ENCODE results near the gene ICE2. TPM values are rescaled to one million over a fixed set of nuclear protein-coding genes. Genes with fewer than 3 reads are reported as not detected.

The ICE2 gene
- total and polyA plus RNA-seq, 4 donors = 7.1 to 62.0 (median 26.0) TPM

- no peaks in the 10 kb centered on the region for H3K9me3 ChIP-seq (ENCODE audit: control insufficient read depth, low read length)
- DNase-seq (no peak), ATAC-seq (ENCODE audit: low FRiP score) (no peak)
- H3K36me3 ChIP-seq (ENCODE audit: control insufficient read depth in 1 of 2, insufficient read depth in 2 of 2, low read length in 1 of 2) = peaks cover 3% of the 10 kb centered on the region in 2 donors
- H3K27ac ChIP-seq (ENCODE audit: low read depth in 1 of 2, low read length in 2 of 2) = no peak overlapping the region
- intact Hi-C loops (cut with DNase I) = loop anchor here in 1 of 2 donors (10.0 kb wide), 1 partner anchor 1325 kb away; no protein-coding TSS in a partner anchor
- no peak overlapping the region for H3K4me3 ChIP-seq (ENCODE audit: low read length in 2 of 2)
- 76 to 77% methylated on average over 3 of the region's 3 CpGs for WGBS, 2 donors
- no peaks in the 10 kb centered on the region for H3K27me3 ChIP-seq (ENCODE audit: control insufficient read depth in 1 of 2, insufficient read depth in 2 of 2, low read length in 1 of 2)
- H3K4me1 ChIP-seq (ENCODE audit: control insufficient read depth in 1 of 2, insufficient read depth in 2 of 2, low read length in 2 of 2) = no peaks in the 10 kb centered on the region
These were observed 30.5 kb upstream of the ICE2 start for GRCh38 chr15:60509470-60509869.

- Histone ChIP-seq H3K4me3 (ENCODE audit: low read length in 2 of 2) (no peak overlapping the region), H3K4me1 (ENCODE audit: control insufficient read depth in 1 of 2, insufficient read depth in 2 of 2, low read length in 2 of 2) (no peaks in the 10 kb centered on the region), H3K27me3 (ENCODE audit: control insufficient read depth in 1 of 2, insufficient read depth in 2 of 2, low read length in 1 of 2) (no peaks in the 10 kb centered on the region), H3K27ac (ENCODE audit: low read depth in 1 of 2, low read length in 2 of 2) (no peak overlapping the region), H3K9me3 (ENCODE audit: control insufficient read depth, low read length) (no peaks in the 10 kb centered on the region), H3K36me3 (ENCODE audit: control insufficient read depth in 1 of 2, insufficient read depth in 2 of 2, low read length in 1 of 2) (peaks cover 0 to 3% of the 10 kb centered on the region in 2 donors)
- DNase-seq = no peak
- 87 to 91% methylated on average over 4 of the region's 4 CpGs for WGBS, 2 donors
- no peak for ATAC-seq (ENCODE audit: low FRiP score)
- intact Hi-C loops (cut with DNase I) = loop anchor here in 1 of 2 donors (10.0 kb wide), 1 partner anchor 1326 kb away; no protein-coding TSS in a partner anchor
These were observed 29.5 kb upstream of the ICE2 start for GRCh38 chr15:60508442-60508841.

DNA sequence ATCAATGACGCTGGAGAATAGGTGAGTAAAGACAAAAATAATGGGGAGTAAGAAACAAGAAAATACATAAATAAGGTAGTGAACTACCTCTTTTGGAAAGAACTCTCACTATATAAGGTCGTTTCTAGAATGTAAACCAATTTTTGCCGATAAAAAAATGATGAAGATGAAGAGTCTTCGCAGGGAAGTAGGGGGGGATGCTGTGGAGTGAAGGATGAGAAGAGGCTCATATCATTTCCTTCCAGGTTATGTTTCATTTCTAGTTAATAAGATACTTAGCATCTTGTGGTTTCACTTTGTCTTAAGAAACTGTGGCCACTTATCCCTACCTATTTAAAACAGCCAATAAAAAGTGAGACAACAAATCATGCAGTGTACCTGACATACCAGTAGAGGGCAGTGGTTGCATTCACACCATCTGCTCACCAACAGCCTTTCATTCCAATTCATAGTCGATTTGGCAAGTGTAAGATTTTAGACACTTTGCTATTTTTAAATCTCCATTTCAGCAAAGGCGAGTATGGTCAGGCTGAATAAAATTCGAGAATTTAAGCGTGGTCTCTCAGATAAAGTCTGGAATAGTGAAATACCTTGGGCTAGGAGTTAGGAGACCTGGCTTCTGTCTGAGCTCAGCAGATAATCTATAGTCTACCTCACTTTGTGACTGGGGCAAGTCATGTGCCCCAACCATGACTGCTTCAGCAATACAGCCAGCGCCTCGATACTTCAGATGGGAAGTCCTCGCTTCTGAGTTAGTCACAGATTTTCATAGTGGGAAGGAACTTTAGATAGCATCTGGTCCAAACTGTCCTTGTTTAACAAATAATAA, 28.9 kb upstream of the ICE2 start:
- DNase-seq (no peak), ATAC-seq (ENCODE audit: low FRiP score) (peak; percentile 86)
- Histone ChIP-seq H3K27ac (ENCODE audit: low read depth in 1 of 2, low read length in 2 of 2) (no peak overlapping the region), H3K4me1 (ENCODE audit: control insufficient read depth in 1 of 2, insufficient read depth in 2 of 2, low read length in 2 of 2) (no peaks in the 10 kb centered on the region), H3K27me3 (ENCODE audit: control insufficient read depth in 1 of 2, insufficient read depth in 2 of 2, low read length in 1 of 2) (no peaks in the 10 kb centered on the region), H3K36me3 (ENCODE audit: control insufficient read depth in 1 of 2, insufficient read depth in 2 of 2, low read length in 1 of 2) (peaks cover 0 to under 1% of the 10 kb centered on the region in 2 donors), H3K4me3 (ENCODE audit: low read length in 2 of 2) (no peak overlapping the region), H3K9me3 (ENCODE audit: control insufficient read depth, low read length) (no peaks in the 10 kb centered on the region)
- intact Hi-C loops (cut with DNase I) = loop anchor here in 1 of 2 donors (10.0 kb wide), 1 partner anchor 1327 kb away; no protein-coding TSS in a partner anchor
- 40 to 44% methylated on average over 11 of the region's 11 CpGs for WGBS, 2 donors

GRCh38 chr15:60496853-60497252, 17.9 kb upstream of the ICE2 start:
- ATAC-seq (ENCODE audit: low FRiP score) (no peak), DNase-seq (no peak)
- intact Hi-C loops (cut with DNase I) = no loop called here
- H3K36me3 ChIP-seq (ENCODE audit: control insufficient read depth in 1 of 2, insufficient read depth in 2 of 2, low read length in 1 of 2) = no peaks in the 10 kb centered on the region
- no peaks in the 10 kb centered on the region for H3K27me3 ChIP-seq (ENCODE audit: control insufficient read depth in 1 of 2, insufficient read depth in 2 of 2, low read length in 1 of 2)
- no peak overlapping the region for H3K4me3 ChIP-seq (ENCODE audit: low read length in 2 of 2)
- H3K4me1 ChIP-seq (ENCODE audit: control insufficient read depth in 1 of 2, insufficient read depth in 2 of 2, low read length in 2 of 2) = no peaks in the 10 kb centered on the region
- H3K9me3 ChIP-seq (ENCODE audit: control insufficient read depth, low read length) = no peaks in the 10 kb centered on the region
- 76 to 86% methylated on average over 6 of the region's 6 CpGs for WGBS, 2 donors
- no peak overlapping the region for H3K27ac ChIP-seq (ENCODE audit: low read depth in 1 of 2, low read length in 2 of 2)

- Histone ChIP-seq H3K4me3 (ENCODE audit: low read length in 2 of 2) (no peak overlapping the region), H3K27me3 (ENCODE audit: control insufficient read depth in 1 of 2, insufficient read depth in 2 of 2, low read length in 1 of 2) (no peaks in the 10 kb centered on the region), H3K4me1 (ENCODE audit: control insufficient read depth in 1 of 2, insufficient read depth in 2 of 2, low read length in 2 of 2) (no peaks in the 10 kb centered on the region), H3K9me3 (ENCODE audit: control insufficient read depth, low read length) (no peaks in the 10 kb centered on the region), H3K27ac (ENCODE audit: low read depth in 1 of 2, low read length in 2 of 2) (no peak overlapping the region), H3K36me3 (ENCODE audit: control insufficient read depth in 1 of 2, insufficient read depth in 2 of 2, low read length in 1 of 2) (no peaks in the 10 kb centered on the region)
- ATAC-seq (ENCODE audit: low FRiP score) (no peak), DNase-seq (no peak)
- 73 to 74% methylated on average over 3 of the region's 3 CpGs for WGBS, 2 donors
- intact Hi-C loops (cut with DNase I) = no loop called here
These were observed 15.2 kb upstream of the ICE2 start for GRCh38 chr15:60494108-60494507.

GRCh38 chr15:60493166-60493565, 14.2 kb upstream of the ICE2 start:
- H3K27ac ChIP-seq (ENCODE audit: low read depth in 1 of 2, low read length in 2 of 2) = no peak overlapping the region
- H3K4me1 ChIP-seq (ENCODE audit: control insufficient read depth in 1 of 2, insufficient read depth in 2 of 2, low read length in 2 of 2) = no peaks in the 10 kb centered on the region
- WGBS, 2 donors = 86 to 88% methylated on average over 4 of the region's 4 CpGs
- H3K27me3 ChIP-seq (ENCODE audit: control insufficient read depth in 1 of 2, insufficient read depth in 2 of 2, low read length in 1 of 2) = no peaks in the 10 kb centered on the region
- ATAC-seq (ENCODE audit: low FRiP score) = no peak
- intact Hi-C loops (cut with DNase I) = no loop called here
- H3K36me3 ChIP-seq (ENCODE audit: control insufficient read depth in 1 of 2, insufficient read depth in 2 of 2, low read length in 1 of 2) = no peaks in the 10 kb centered on the region
- no peak for DNase-seq
- no peak overlapping the region for H3K4me3 ChIP-seq (ENCODE audit: low read length in 2 of 2)
- no peaks in the 10 kb centered on the region for H3K9me3 ChIP-seq (ENCODE audit: control insufficient read depth, low read length)

DNA sequence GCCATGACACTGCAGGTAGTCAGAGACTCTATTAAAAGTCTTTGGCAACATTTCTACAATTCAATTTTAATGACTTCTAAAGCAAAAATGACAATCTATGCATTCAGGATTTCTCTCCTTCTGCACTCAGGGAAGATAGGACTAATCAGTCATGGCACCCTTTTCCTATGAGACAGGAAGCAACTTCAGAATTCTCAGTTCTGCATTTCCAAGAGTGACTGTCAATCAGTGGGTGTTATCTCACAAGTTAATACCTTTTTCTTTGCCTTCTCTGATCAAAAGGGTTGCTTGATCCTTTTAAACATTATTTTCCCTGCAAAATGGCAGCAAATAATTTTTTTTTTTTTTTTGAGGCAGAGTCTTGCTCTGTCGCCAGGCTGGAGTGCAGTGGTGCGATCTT, 7.8 kb upstream of the ICE2 start:
- no peaks in the 10 kb centered on the region for H3K9me3 ChIP-seq (ENCODE audit: control insufficient read depth, low read length)
- DNase-seq = no peak
- no peak overlapping the region for H3K4me3 ChIP-seq (ENCODE audit: low read length in 2 of 2)
- no peaks in the 10 kb centered on the region for H3K36me3 ChIP-seq (ENCODE audit: control insufficient read depth in 1 of 2, insufficient read depth in 2 of 2, low read length in 1 of 2)
- H3K27me3 ChIP-seq (ENCODE audit: control insufficient read depth in 1 of 2, insufficient read depth in 2 of 2, low read length in 1 of 2) = no peaks in the 10 kb centered on the region
- ATAC-seq (ENCODE audit: low FRiP score) = no peak
- H3K4me1 ChIP-seq (ENCODE audit: control insufficient read depth in 1 of 2, insufficient read depth in 2 of 2, low read length in 2 of 2) = no peaks in the 10 kb centered on the region
- H3K27ac ChIP-seq (ENCODE audit: low read depth in 1 of 2, low read length in 2 of 2) = no peak overlapping the region
- 92 to 96% methylated on average over 2 of the region's 2 CpGs for WGBS, 2 donors
- intact Hi-C loops (cut with DNase I) = no loop called here

DNA sequence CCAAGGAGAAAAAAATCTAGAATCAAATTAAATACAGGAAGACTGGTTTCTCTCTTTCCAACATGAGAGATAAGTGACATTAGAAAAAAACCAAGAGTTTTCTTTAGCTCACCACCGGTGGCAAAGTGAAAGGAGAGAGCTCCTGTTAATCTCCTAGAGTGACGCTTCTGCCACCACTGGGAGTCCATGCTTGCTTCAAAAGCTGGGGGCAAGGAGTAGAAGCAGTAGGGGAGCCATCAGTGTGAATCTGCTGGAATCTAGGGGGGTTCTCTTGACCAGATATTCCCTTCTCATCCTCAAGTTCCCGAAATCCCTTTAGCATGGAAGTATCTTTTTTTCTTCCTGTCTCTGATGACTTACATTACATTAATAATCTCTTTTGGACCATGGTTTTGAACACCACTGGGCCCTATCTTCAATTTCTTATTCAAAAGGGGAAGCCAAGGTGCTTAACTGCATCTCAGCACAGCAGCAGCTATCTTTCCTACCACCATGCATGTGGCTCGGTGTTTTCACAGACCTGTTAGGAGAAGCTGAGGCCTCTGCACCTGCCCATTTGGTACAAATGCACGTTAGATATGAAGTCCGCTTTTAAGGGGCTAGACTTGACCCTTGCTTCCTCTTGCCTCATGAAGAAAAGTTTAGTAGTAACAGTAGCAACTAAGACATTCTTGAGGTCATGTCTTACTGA, 6.6 kb upstream of the ICE2 start:
- H3K27me3 ChIP-seq (ENCODE audit: control insufficient read depth in 1 of 2, insufficient read depth in 2 of 2, low read length in 1 of 2) = no peaks in the 10 kb centered on the region
- DNase-seq (no peak), ATAC-seq (ENCODE audit: low FRiP score) (no peak)
- no peaks in the 10 kb centered on the region for H3K36me3 ChIP-seq (ENCODE audit: control insufficient read depth in 1 of 2, insufficient read depth in 2 of 2, low read length in 1 of 2)
- intact Hi-C loops (cut with DNase I) = no loop called here
- no peak overlapping the region for H3K27ac ChIP-seq (ENCODE audit: low read depth in 1 of 2, low read length in 2 of 2)
- H3K4me3 ChIP-seq (ENCODE audit: low read length in 2 of 2) = no peak overlapping the region
- no peaks in the 10 kb centered on the region for H3K4me1 ChIP-seq (ENCODE audit: control insufficient read depth in 1 of 2, insufficient read depth in 2 of 2, low read length in 2 of 2)
- WGBS, 2 donors = 79 to 80% methylated on average over 6 of the region's 6 CpGs
- H3K9me3 ChIP-seq (ENCODE audit: control insufficient read depth, low read length) = no peaks in the 10 kb centered on the region
